ENCODE results near the gene CLVS2. TPM values are rescaled to one million over a fixed set of nuclear protein-coding genes. Genes with fewer than 3 reads are reported as not detected.

The CLVS2 gene
- total and polyA plus RNA-seq, 2 donors from 2014 or later: not detected

- Histone ChIP-seq H3K9ac (ENCODE audit: low read length in 3 of 3) (no peak overlapping the region), H3K4me3 (ENCODE audit: low read length in 3 of 3) (no peak overlapping the region), H3K27ac (ENCODE audit: low read depth in 2 of 2, low read length in 2 of 2) (no peak overlapping the region), H3K9me3 (ENCODE audit: control insufficient read depth in 2 of 3, insufficient read depth in 1 of 3, low read length in 3 of 3) (no peaks in the 10 kb centered on the region), H3K36me3 (ENCODE audit: control insufficient read depth in 2 of 3, insufficient read depth in 3 of 3, low read length in 3 of 3) (no peaks in the 10 kb centered on the region), H3K27me3 (ENCODE audit: control insufficient read depth, insufficient read depth, low read length) (no peaks in the 10 kb centered on the region), H3K4me1 (ENCODE audit: control insufficient read depth in 2 of 3, insufficient read depth in 2 of 3, low read depth in 1 of 3, low read length in 3 of 3) (no peaks in the 10 kb centered on the region)
- intact Hi-C loops (cut with DNase I): no loop called here
- FAIRE-seq: no peak
- no peak for DNase-seq
- no peak for TF ChIP-seq CTCF (IDR thresholded peaks at IDR 0.05; ENCODE audit: borderline replicate concordance, extremely low read depth, insufficient read depth)
Measured at GRCh38 chr6:123014835-123015234, 18.8 kb downstream of the CLVS2 start.

- no peaks in the 10 kb centered on the region for H3K27me3 ChIP-seq (ENCODE audit: control insufficient read depth, insufficient read depth, low read length)
- FAIRE-seq (no peak), DNase-seq (no peak)
- TF ChIP-seq CTCF (IDR thresholded peaks at IDR 0.05; ENCODE audit: borderline replicate concordance, extremely low read depth, insufficient read depth): no peak
- H3K4me3 ChIP-seq (ENCODE audit: low read length in 3 of 3): no peak overlapping the region
- H3K36me3 ChIP-seq (ENCODE audit: control insufficient read depth in 2 of 3, insufficient read depth in 3 of 3, low read length in 3 of 3): no peaks in the 10 kb centered on the region
- no peaks in the 10 kb centered on the region for H3K9me3 ChIP-seq (ENCODE audit: control insufficient read depth in 2 of 3, insufficient read depth in 1 of 3, low read length in 3 of 3)
- H3K27ac ChIP-seq (ENCODE audit: low read depth in 2 of 2, low read length in 2 of 2): no peak overlapping the region
- H3K9ac ChIP-seq (ENCODE audit: low read length in 3 of 3): no peak overlapping the region
- intact Hi-C loops (cut with DNase I): no loop called here
- H3K4me1 ChIP-seq (ENCODE audit: control insufficient read depth in 2 of 3, insufficient read depth in 2 of 3, low read depth in 1 of 3, low read length in 3 of 3): no peaks in the 10 kb centered on the region
Measured at GRCh38 chr6:123016431-123017103, 20.5 kb downstream of the CLVS2 start.

GRCh38 chr6:123017104-123017682 is 21.2 kb downstream of the CLVS2 start:
- Histone ChIP-seq H3K9ac (ENCODE audit: low read length in 3 of 3) (no peak overlapping the region), H3K4me1 (ENCODE audit: control insufficient read depth in 2 of 3, insufficient read depth in 2 of 3, low read depth in 1 of 3, low read length in 3 of 3) (no peaks in the 10 kb centered on the region), H3K4me3 (ENCODE audit: low read length in 3 of 3) (no peak overlapping the region), H3K36me3 (ENCODE audit: control insufficient read depth in 2 of 3, insufficient read depth in 3 of 3, low read length in 3 of 3) (no peaks in the 10 kb centered on the region), H3K9me3 (ENCODE audit: control insufficient read depth in 2 of 3, insufficient read depth in 1 of 3, low read length in 3 of 3) (no peaks in the 10 kb centered on the region), H3K27me3 (ENCODE audit: control insufficient read depth, insufficient read depth, low read length) (no peaks in the 10 kb centered on the region), H3K27ac (ENCODE audit: low read depth in 2 of 2, low read length in 2 of 2) (no peak overlapping the region)
- FAIRE-seq (no peak), DNase-seq (no peak)
- intact Hi-C loops (cut with DNase I): no loop called here
- no peak for TF ChIP-seq CTCF (IDR thresholded peaks at IDR 0.05; ENCODE audit: borderline replicate concordance, extremely low read depth, insufficient read depth)
